H1 (cell line): ENCODE data around the gene WSCD1. TPM values are rescaled to one million over a fixed set of nuclear protein-coding genes. Genes with fewer than 3 reads are reported as not detected.

Experiments used
- CTCF ChIA-PET: fragments of 300-600 bp; sonication (Branson Sonifier 250); formaldehyde crosslinking; loops from one replicate; lab custom pipeline; 2021; ENCODE audit not compliant: partially characterized antibody; lab: Charles Lee
- POLR2A ChIA-PET: fragments of 300-600 bp; sonication (Branson Sonifier 250); formaldehyde crosslinking; loops from one replicate; lab custom pipeline; 2021; ENCODE audit warnings: inconsistent platforms; ENCODE audit not compliant: partially characterized antibody; lab: Charles Lee
- DNase-seq, 2 experiments: peaks; one replicate each; pipeline versions ENCODE4 v3.0.0 to v3.0.0-alpha.2; 2010 to 2022; ENCODE audit warnings: low spot score in 2 of 2, low read depth in 1 of 2, mixed read lengths in 1 of 2
- FAIRE-seq: peaks from 2 replicates; lab custom pipeline; 2011; peaks lifted over from hg19 to GRCh38; lab: Jason Lieb, UNC
- H2AFZ ChIP-seq: 2 replicates; pipeline ENCODE4 v1.8.1; 2012; ENCODE audit warnings: low read length, inconsistent platforms
- H2AK5ac ChIP-seq: 2 replicates; pipeline ENCODE4 v1.6.1; 2013; ENCODE audit warnings: low read depth, low read length
- H2BK120ac ChIP-seq: replicated peaks from 2 replicates; pipeline ENCODE3; 2013; ENCODE audit warnings: low read depth, low read length, inconsistent platforms
- H2BK12ac ChIP-seq: 2 replicates; pipeline ENCODE4 v1.6.1; 2013; ENCODE audit warnings: low read depth, low read length
- H2BK15ac ChIP-seq: 2 replicates; pipeline ENCODE4 v1.6.1; 2013; ENCODE audit warnings: low read length
- H2BK20ac ChIP-seq: 2 replicates; pipeline ENCODE4 v1.6.1; 2013; ENCODE audit warnings: low read length
- H2BK5ac ChIP-seq: 2 replicates; pipeline ENCODE4 v1.6.1; 2013; ENCODE audit warnings: low read depth, low read length
- H3K14ac ChIP-seq: 2 replicates; pipeline ENCODE4 v1.6.1; 2013; ENCODE audit warnings: inconsistent platforms; ENCODE audit not compliant: insufficient read length
- H3K18ac ChIP-seq: 2 replicates; pipeline ENCODE4 v1.6.1; 2013; ENCODE audit warnings: low read length; ENCODE audit errors: extremely low read depth
- H3K23ac ChIP-seq: 2 replicates; pipeline ENCODE4 v1.6.1; 2013; ENCODE audit warnings: inconsistent platforms; ENCODE audit not compliant: insufficient read length
- H3K23me2 ChIP-seq: 2 replicates; pipeline ENCODE4 v1.6.1; 2013; ENCODE audit warnings: low read depth, low read length
- H3K27ac ChIP-seq: 2 replicates; pipeline ENCODE4 v1.6.1; 2011; ENCODE audit warnings: low read depth, low read length, inconsistent platforms
- H3K27me3 ChIP-seq, 4 experiments: replicated peaks in 1 of 4; 1 replicate in 1 of 4; 2 replicates in 3 of 4; pipeline versions ENCODE4 v1.6.1 to v1.8.1; 2011 to 2013; ENCODE audit warnings: low read length in 3 of 4, mild to moderate bottlenecking in 3 of 4, inconsistent platforms in 2 of 4, mixed read lengths in 2 of 4, moderate library complexity in 1 of 4; ENCODE audit not compliant: control insufficient read depth in 3 of 4, insufficient read depth in 3 of 4; ENCODE audit errors: extremely low read depth in 1 of 4
- H3K36me3 ChIP-seq, 4 experiments: 2 replicates each; pipeline versions ENCODE4 v1.6.1 to v1.8.1; 2011 to 2013; ENCODE audit warnings: mild to moderate bottlenecking in 4 of 4, low read length in 3 of 4, moderate library complexity in 2 of 4, control low read depth in 1 of 4, inconsistent platforms in 1 of 4; ENCODE audit not compliant: insufficient read depth in 4 of 4, control insufficient read depth in 2 of 4
- H3K4ac ChIP-seq: replicated peaks from 2 replicates; pipeline ENCODE3; 2013; ENCODE audit warnings: low read length, low read depth, mixed read lengths, inconsistent platforms; ENCODE audit not compliant: insufficient read length
- H3K4me1 ChIP-seq, 4 experiments: replicated peaks in 1 of 4; 1 replicate in 1 of 4; 2 replicates in 3 of 4; pipeline versions ENCODE4 v1.6.1 to v1.8.1; 2011 to 2013; ENCODE audit warnings: low read length in 3 of 4, inconsistent platforms in 2 of 4, mixed read lengths in 1 of 4; ENCODE audit not compliant: insufficient read depth in 4 of 4, control insufficient read depth in 3 of 4
- H3K4me2 ChIP-seq, 2 experiments: 2 replicates each; pipeline versions ENCODE4 v1.6.1 to v1.8.1; 2011 to 2013; ENCODE audit warnings: low read depth in 2 of 2, low read length in 2 of 2, control low read depth in 1 of 2, inconsistent platforms in 1 of 2, mild to moderate bottlenecking in 1 of 2; ENCODE audit not compliant: insufficient read depth in 1 of 2
- H3K4me3 ChIP-seq, 4 experiments: fragments of 200-600, 300-600 bp in 1 of 4; sonication (generic), shearing (Covaris generic), sonication (Bioruptor Twin) in 1 of 4; 2 replicates each; pipeline versions ENCODE4 v1.5.1 to v1.8.1; 2011 to 2016; ENCODE audit warnings: low read length in 4 of 4, low read depth in 3 of 4, control low read depth in 2 of 4, inconsistent platforms in 2 of 4, mild to moderate bottlenecking in 2 of 4, mixed read lengths in 1 of 4, moderate library complexity in 1 of 4; ENCODE audit not compliant: insufficient read depth in 2 of 4; ENCODE audit errors: extremely low read depth in 1 of 4
- H3K56ac ChIP-seq: replicated peaks from 2 replicates; pipeline ENCODE3; 2013; ENCODE audit warnings: low read depth, mild to moderate bottlenecking, mixed read lengths, low read length, inconsistent platforms; ENCODE audit not compliant: insufficient read length
- H3K79me1 ChIP-seq: 2 replicates; pipeline ENCODE4 v1.6.1; 2013; ENCODE audit warnings: low read depth, low read length, control low read depth
- H3K79me2 ChIP-seq, 2 experiments: 2 replicates each; pipeline versions ENCODE4 v1.6.1 to v1.8.1; 2012 to 2013; ENCODE audit warnings: low read length in 2 of 2, mild to moderate bottlenecking in 2 of 2, inconsistent platforms in 1 of 2; ENCODE audit not compliant: insufficient read depth in 2 of 2, control insufficient read depth in 1 of 2
- H3K9ac ChIP-seq, 4 experiments: replicated peaks in 1 of 4; 1 replicate in 1 of 4; 2 replicates in 3 of 4; pipeline versions ENCODE4 v1.6.1 to v1.8.1; 2011 to 2013; ENCODE audit warnings: low read depth in 3 of 4, low read length in 3 of 4, control low read depth in 2 of 4, mild to moderate bottlenecking in 2 of 4, moderate library complexity in 2 of 4, inconsistent platforms in 1 of 4; ENCODE audit errors: extremely low read depth in 1 of 4
- H3K9me3 ChIP-seq, 2 experiments: 2 replicates each; pipeline versions ENCODE4 v1.6.1 to v1.8.1; 2012 to 2013; ENCODE audit warnings: mild to moderate bottlenecking in 2 of 2, moderate library complexity in 2 of 2, control low read depth in 1 of 2, inconsistent platforms in 1 of 2, low read depth in 1 of 2, low read length in 1 of 2, mixed read lengths in 1 of 2; ENCODE audit not compliant: insufficient read depth in 2 of 2
- H4K20me1 ChIP-seq, 2 experiments: replicated peaks in 1 of 2; 2 replicates each; pipeline versions ENCODE3 to v1.8.1; 2011 to 2013; ENCODE audit warnings: inconsistent platforms in 2 of 2, low read length in 2 of 2, mild to moderate bottlenecking in 1 of 2; ENCODE audit not compliant: insufficient read depth in 2 of 2, control insufficient read depth in 1 of 2
- H4K5ac ChIP-seq: 2 replicates; pipeline ENCODE4 v1.6.1; 2013; ENCODE audit warnings: low read length, low read depth, mixed read lengths, inconsistent platforms; ENCODE audit not compliant: insufficient read length
- H4K8ac ChIP-seq: 2 replicates; pipeline ENCODE4 v1.8.0; 2013; ENCODE audit warnings: mild to moderate bottlenecking, moderate library complexity, low read length, inconsistent platforms; ENCODE audit not compliant: insufficient read depth; ENCODE audit errors: extremely low read depth
- H4K91ac ChIP-seq: replicated peaks from 2 replicates; pipeline ENCODE3; 2013; ENCODE audit warnings: low read length, mixed read lengths, inconsistent platforms; ENCODE audit not compliant: insufficient read length
- KDM1A ChIP-seq: fragments of 200-600, 300-600 bp; sonication (generic); IDR thresholded peaks from 2 replicates; pipeline ENCODE4 v1.7.1; 2016; ENCODE audit warnings: mild to moderate bottlenecking, low read length, borderline replicate concordance
- NRF1 ChIP-seq: IDR thresholded peaks from 2 replicates; pipeline ENCODE4 v1.6.1; 2011; ENCODE audit warnings: mild to moderate bottlenecking, low read depth, low read length, improper control_type of control experiment
- WGBS, 2 experiments: shearing (Covaris generic) in 1 of 2; methylation state at CpG; one replicate each; pipeline versions ENCODE4 v1.1.6 to v1.1.7; 2013 to 2015; ENCODE audit warnings: low lambda C conversion rate in 2 of 2, mixed read lengths in 2 of 2, inconsistent platforms in 1 of 2, low coverage in 1 of 2, missing lambda C conversion rate in 1 of 2; ENCODE audit not compliant: insufficient replicate concordance in 2 of 2, insufficient coverage in 1 of 2, insufficient read length in 1 of 2; ENCODE audit errors: extremely low coverage in 1 of 2, missing lambda C conversion rate in 1 of 2; 5-methylcytosine and 5-hydroxymethylcytosine counted together
- polyA plus RNA-seq, 7 experiments: library from polyadenylated mRNA; depleted of rRNA in 3 of 7; stranded (reverse) in 5 of 7; unstranded in 2 of 7; fragments of >200 nt in 5 of 7; fragments of 200-250 nt in 2 of 7; gene quantifications; 1 replicate in 5 of 7; 2 replicates in 1 of 7; 4 replicates in 1 of 7; pipeline versions ENCODE4 v1.2.1 to v1.2.3, GENCODE V29; 2011 to 2013; ENCODE audit warnings: missing spikeins in 2 of 7, mixed read lengths in 2 of 7
- total RNA-seq: library from RNA; stranded (reverse); fragmentation: NEBNext Ultra II Directional; extraction: Animal tissue kit (Norgen Biotek cat#: 25700); gene quantifications from 2 replicates; pipeline ENCODE4 v1.2.1, GENCODE V29; 2021

WSCD1 gene
- total and polyA plus RNA-seq, 2 of the 8 experiments (the other 6 are each of a cell fraction or from before 2014, with no cell fraction given) = 21.9 to 39.0 TPM

DNA sequence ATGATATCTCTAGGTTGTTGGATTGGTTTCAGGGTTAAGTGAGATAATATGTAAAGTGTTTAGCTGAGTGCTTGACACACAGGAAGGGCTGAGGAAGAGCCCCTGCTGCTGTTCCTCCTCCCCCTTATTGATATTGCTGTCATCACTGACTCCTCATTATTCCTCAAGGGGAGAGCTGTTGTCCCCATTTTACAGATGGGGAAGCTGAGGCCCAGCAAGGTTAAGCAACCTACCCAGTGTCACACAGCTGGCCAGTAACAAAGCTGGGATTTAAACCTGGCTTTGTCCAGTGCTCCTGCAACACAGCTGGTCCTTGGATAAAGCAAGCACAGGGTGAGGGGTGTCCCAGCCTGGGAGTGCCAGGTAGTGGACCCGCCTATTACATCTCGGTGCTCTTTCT lies 9.8 kb downstream of the WSCD1 start:
- Histone ChIP-seq H3K23me2 (no peaks in the 10 kb centered on the region), H3K79me1 (peaks cover 9% of the 10 kb centered on the region), H2BK15ac (no peak overlapping the region), H3K27ac (no peak overlapping the region), H4K8ac (no peak overlapping the region), H3K27me3 (no peaks in the 10 kb centered on the region), H3K4me3 (no peak overlapping the region), H4K5ac (no peak overlapping the region), H3K9me3 (no peaks in the 10 kb centered on the region), H3K4me1 (peaks cover 2 to 12% (median 7%) of the 10 kb centered on the region in 4 experiments; a peak in 5 of 7 replicates), H2BK20ac (no peak overlapping the region), H3K18ac (no peak overlapping the region), H2BK5ac (no peak overlapping the region), H3K36me3 (peaks cover 0 to 9% (median 2%) of the 10 kb centered on the region in 4 experiments; a peak in 1 of 8 replicates), H2BK12ac (no peak overlapping the region), H4K91ac (no peak overlapping the region), H3K9ac (no peak overlapping the region), H3K4ac (no peak overlapping the region), H3K4me2 (no peak overlapping the region), H2AFZ (no peak overlapping the region), H3K56ac (no peak overlapping the region), H4K20me1 (peaks cover 0 to 10% of the 10 kb centered on the region in 2 experiments), H3K23ac (no peak overlapping the region), H2AK5ac (no peak overlapping the region), H2BK120ac (no peak overlapping the region), H3K79me2 (peaks cover 0 to 27% of the 10 kb centered on the region in 2 experiments; a peak in 1 of 4 replicates), H3K14ac (no peak overlapping the region)
- ChIA-PET CTCF (interaction anchor here (0.9 to 3.3 kb wide), 2 partner anchors 8 to 12 kb away, joined by 4 to 15 read pairs; no protein-coding TSS in a partner anchor), POLR2A (no interaction called here)
- WGBS, 2 experiments = 67% methylated on average over 2 of the region's 2 CpGs; no CpG with 5 or more reads in 1 of the 2 experiments
- FAIRE-seq (no peak), DNase-seq (no peak)
- TF ChIP-seq NRF1 (no peak), KDM1A (0 out of 2 replicates have a peak, but pooled peaks have one; percentile 14)
